D341Med (cell line): Measurements from ENCODE around the gene PNKD.
A peak's percentile ranks its signal among the peaks of the same experiment; 100 is the strongest.

Source experiments
- DNase-seq: peaks from one replicate; pipeline ENCODE4 v3.0.0; 2012; ENCODE audit warnings: low spot score

Gene PNKD

DNA sequence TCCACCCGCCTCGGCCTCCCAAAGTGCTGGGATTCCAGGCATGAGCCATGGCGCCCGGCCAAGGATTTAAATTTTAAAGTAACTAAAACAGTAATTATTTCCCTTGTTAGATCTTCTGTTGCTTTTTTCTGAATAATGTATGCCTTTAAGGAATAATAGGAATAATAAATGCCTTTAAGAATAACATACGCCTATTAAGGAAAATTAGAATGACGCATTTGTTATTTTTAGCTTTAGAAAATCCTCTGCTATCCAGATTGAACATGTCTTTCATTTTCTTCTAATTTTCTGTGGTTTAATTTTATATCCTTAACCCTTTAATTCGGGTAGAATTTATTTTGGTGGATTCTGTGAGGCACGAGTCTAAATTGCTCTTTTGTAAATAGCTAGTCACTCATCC is 45.1 kb downstream of the PNKD start:
- DNase-seq: no peak

GRCh38 chr2:218317303-218317630 is 46.9 kb downstream of the PNKD start:
- no peak for DNase-seq

GRCh38 chr2:218317835-218318234 is 47.5 kb downstream of the PNKD start:
- no peak for DNase-seq

DNA sequence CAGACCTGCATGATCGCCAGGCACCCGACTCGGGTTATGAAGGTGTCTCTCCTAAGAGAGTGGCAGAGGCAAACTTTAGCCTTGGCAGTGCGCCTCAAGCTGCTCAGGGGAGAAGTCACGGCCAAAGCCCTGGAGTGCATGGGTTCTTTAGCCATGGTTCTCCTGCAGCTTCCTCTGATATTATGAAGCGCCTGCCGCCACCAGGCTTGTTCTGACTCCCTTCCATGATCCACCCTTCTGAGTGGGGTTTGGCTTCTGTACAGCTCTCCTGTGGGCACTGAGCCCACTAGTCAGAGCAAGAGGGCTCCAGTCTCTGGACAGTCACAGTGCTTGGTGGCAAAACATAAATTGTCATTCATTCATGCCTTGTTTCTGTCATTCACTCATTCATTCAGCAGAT is 47.9 kb downstream of the PNKD start:
- no peak for DNase-seq

DNA sequence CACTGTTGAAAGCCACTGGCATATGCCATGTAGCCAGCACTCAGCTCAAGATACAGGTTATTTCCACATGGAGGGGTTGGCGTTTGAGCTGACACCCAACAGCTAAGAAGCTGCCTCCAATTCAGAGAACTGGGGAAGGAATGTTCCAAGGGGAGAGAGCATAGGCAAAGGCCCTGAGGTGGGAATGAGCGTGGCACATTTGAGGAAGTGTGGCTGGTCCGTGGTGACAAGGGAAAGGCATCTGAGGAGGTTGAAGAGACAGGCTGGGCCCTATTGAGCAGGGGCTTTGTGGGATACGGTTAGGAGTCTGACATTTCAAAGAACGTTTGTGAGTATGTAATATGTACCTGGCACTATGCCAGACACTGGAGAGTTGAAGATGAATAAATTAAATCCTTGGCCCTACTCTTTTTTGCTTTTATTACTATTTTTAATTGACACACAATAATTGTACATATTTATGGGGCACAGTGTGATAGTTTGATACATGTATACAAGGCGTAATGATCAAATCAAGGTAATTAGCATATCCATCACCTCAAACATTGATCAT is 49.6 kb downstream of the PNKD start:
- DNase-seq: no peak

- DNase-seq: no peak
Measured at GRCh38 chr2:218320704-218321336, 50.5 kb downstream of the PNKD start.

DNA sequence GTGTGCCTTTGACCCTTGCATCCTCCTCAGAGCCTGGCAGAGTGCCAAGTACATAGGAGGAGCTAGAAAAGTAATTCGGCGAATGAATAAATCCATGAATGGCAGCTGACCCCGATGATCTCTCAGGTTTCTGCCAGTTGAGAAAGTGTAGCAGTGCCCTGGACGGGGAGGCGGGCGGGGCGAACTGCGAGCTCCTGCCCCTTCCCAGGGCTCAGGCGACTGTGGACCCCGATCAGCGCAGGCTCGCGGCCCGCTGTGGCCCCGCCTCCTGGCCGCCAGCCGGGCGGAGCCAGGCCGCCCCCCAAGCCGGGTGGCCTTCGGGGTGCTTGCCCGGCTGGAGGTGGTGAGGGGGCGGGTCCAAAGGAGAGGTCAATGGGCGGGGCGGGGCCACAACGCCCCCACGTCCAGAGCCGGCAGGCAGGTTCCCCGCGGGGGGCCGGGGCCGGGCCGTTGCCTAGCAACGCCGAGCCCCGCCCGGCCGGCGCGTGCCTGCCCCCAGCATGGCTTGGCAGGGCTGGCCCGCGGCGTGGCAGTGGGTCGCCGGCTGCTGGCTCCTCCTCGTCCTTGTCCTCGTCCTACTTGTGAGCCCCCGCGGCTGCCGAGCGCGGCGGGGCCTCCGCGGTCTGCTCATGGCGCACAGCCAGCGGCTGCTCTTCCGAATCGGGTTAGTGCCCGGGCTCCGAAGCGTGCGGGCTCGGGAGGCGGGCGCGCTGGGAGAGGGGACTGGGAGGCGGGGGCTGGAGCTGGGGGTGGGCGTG is 52.6 kb downstream of the PNKD start:
- DNase-seq: peak; percentile 90

DNA sequence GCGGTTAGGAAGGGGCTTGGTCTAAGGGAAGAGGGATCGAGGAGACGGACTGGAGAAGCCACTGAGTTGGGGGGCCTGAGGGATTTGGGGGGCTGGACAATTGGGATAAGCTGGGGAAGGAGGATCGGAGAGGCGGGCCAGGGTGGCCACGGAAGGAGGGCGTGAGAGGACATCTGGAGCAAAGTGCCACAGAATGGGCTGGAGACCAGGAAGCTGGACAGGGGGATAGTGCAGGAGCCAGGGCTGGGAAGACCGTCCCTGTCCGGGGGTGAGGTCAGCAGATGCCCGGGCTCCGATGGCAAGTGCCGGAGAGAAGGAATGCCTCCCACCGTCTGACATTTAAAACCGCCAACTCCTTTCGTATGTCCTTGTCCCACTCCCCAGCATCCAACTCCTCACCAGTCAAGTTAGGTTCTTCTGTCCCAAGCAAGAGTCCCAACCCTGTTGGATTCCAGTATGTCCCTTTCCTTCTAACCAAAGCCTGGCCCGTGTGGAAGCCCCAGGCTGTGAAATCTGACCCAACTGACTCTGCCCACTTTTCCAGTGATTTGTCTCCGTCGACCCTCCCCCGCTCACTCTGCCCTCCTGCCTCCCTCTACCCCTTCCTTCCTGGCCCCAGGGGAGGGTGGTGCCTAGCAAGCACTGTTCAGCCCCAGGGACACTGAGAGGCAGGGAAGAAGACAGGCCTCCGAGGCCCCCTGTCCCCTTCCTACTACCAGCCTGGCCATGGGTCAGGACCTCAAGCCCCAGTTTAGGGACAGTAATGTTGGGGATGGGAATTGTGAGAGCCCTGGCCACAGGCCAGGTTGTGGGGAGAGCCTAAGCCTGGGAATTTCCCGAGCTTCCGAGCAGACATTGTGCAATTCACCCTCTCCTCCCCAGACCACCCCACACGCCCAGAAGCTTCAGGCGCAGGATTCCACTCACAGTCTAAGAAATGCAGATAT is 53.5 kb downstream of the PNKD start:
- DNase-seq: no peak

- no peak for DNase-seq
Measured at GRCh38 chr2:218325566-218326160, 55.3 kb downstream of the PNKD start.

GRCh38 chr2:218326315-218326714 is 56.0 kb downstream of the PNKD start:
- DNase-seq: no peak

- DNase-seq: no peak
Measured at GRCh38 chr2:218327451-218328210, 57.3 kb downstream of the PNKD start.

GRCh38 chr2:218328294-218328693 is 58.0 kb downstream of the PNKD start:
- no peak for DNase-seq

DNA sequence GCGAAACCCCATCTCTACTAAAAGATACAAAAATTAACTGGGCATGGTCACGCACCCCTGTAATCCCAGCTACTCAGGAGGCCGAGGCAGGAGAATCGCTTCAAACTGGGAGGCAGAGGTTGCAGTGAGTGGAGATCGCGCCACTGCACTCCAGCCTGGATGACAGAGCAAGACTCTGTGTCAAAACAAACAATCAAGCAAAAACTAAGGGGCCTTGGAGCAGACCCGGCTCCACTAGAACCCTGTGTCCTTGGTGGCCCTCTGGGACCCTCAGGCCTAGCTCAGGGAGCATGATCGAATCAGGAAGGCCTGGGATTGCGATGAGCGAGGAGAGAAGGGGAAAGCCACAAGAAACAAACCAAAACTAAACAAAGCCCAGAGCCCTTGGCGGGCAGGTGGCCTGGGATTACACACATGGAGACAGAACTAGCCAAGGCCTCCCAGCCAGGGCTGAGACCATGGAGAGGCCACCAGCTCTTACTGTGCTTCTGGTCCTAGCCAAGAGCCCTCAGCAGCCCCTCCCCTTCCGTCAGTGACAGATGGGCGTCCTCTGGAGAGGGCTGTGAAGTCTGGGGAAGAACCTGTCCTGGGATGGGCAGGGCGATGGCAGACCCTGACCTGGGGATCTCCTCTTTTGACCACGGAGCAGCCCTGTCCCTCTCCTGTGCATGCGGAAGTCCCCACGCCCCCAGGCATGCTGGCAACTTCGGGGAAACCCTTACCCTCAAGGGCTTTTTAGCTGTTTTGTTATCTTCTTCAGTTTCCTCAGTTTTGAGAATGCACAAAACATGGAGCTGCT is 58.9 kb downstream of the PNKD start:
- DNase-seq: no peak

DNA sequence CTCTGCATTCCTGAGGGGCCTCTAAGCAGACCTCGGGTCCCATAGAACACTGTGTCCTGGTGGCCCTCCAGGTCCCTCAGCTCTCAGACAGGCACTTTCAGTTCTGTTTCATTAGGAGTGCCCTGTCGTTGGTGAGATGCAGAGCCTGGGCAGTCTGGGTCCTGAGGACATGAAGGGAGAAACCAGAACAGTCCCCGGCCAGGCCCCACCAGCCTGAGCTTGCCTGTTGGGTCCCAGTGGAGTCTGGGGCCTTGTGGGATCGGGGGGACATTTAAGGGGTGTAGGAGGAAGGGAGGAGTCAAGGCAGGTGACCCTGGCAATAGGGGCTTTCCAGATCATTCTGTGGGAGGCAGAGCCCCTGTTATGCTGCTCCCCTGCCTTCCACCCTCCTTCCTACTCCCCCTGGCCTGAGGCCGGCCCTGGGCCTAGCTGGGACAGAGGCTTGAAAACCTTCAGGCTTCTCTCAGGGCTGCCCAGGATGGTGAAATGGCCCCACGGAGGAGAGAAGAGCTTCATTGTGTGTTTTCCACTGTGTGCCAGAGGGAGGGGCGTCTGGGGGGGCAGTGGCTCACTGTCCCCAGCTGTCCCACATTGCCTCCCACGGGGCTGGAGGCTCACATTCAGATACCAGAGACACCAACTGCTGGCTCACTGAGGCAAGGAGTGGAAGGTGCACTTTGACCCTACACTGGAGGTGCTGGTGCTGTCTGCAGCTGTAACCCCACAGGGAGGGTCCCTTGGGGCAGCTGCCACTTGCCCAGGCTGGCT is 59.7 kb downstream of the PNKD start:
- DNase-seq: no peak

- no peak for DNase-seq
Measured at GRCh38 chr2:218331745-218332144, 61.4 kb downstream of the PNKD start.

- no peak for DNase-seq
Measured at GRCh38 chr2:218332288-218332687, 62.0 kb downstream of the PNKD start.

DNA sequence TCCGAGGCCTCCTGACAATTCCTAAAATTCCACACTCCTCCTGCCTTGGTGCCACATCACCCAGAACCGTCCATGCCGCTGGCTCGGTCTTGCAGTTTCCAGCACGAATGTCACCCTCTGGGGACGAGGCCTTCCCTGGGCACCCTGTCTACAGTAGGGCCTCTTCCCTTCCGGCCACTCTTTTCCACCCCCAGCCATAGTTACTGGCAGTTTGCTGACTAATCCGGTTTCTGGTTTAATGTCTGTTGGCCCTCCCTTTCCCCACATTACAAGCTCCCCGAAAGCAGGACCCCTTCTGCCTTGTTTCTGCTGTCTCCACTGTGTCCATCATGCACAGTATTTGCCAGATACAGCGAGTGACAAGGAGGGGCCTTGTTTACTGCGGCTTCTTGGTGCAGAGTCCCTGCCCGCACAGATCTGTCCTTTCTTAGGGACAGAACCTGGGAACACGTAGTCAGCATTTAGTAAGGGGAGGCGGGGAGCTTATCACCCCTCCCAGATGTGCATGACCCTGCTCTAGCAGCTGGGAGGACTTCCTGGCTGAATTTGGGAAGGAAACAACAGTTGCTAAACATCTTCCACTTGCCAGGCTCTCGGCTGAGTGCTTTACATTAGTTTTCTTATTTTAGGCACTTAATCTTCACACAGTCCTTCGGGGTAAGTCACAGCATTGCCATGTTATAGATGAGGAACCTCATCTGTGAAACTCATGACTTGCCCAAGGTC is 62.8 kb downstream of the PNKD start:
- DNase-seq: no peak

GRCh38 chr2:218334531-218334930 is 64.2 kb downstream of the PNKD start:
- DNase-seq: no peak

GRCh38 chr2:218340656-218341055 is 70.3 kb downstream of the PNKD start:
- no peak for DNase-seq
